ENCODE data around the gene NUDT7. TPM values are rescaled to one million over a fixed set of nuclear protein-coding genes. Genes with fewer than 3 reads are reported as not detected.

NUDT7 gene
- total RNA-seq, 2 donors from 2014 or later: 2.7 to 14.6 TPM

DNA sequence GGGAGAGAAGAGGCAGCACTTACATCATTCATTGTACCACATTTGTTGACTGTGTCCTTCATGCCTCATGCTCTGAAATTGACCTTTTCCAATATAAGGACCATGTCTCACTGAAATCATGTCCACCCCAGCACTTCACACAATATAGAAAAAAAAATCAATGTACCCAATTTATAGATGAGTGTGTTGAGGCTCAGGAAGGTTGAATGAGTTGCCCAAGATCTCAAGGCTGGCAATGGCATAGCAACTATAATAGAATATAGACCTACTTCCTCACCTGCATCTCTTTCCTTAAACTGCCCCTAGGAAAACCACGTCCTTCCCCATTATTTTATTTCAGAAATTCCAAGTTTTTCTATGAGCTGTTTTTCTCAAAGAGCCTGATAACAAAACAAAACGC lies 65.1 kb downstream of the NUDT7 start:
- TF ChIP-seq, protein P1, sequence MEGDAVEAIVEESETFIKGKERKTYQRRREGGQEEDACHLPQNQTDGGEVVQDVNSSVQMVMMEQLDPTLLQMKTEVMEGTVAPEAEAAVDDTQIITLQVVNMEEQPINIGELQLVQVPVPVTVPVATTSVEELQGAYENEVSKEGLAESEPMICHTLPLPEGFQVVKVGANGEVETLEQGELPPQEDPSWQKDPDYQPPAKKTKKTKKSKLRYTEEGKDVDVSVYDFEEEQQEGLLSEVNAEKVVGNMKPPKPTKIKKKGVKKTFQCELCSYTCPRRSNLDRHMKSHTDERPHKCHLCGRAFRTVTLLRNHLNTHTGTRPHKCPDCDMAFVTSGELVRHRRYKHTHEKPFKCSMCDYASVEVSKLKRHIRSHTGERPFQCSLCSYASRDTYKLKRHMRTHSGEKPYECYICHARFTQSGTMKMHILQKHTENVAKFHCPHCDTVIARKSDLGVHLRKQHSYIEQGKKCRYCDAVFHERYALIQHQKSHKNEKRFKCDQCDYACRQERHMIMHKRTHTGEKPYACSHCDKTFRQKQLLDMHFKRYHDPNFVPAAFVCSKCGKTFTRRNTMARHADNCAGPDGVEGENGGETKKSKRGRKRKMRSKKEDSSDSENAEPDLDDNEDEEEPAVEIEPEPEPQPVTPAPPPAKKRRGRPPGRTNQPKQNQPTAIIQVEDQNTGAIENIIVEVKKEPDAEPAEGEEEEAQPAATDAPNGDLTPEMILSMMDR (IDR thresholded peaks at IDR 0.05): no peak
- Histone ChIP-seq H3K27ac (no peak overlapping the region), H3K27me3 (replicated peaks; ENCODE audit: insufficient read depth) (no peaks in the 10 kb centered on the region), H3K4me3 (no peak overlapping the region), H3K36me3 (no peaks in the 10 kb centered on the region), H3K9me3 (no peaks in the 10 kb centered on the region), H3K4me1 (ENCODE audit: control insufficient read depth in 1 of 2, low read depth in 2 of 2) (peaks cover 2 to 21% of the 10 kb centered on the region in 2 donors)
- no peak for ATAC-seq (ENCODE audit: insufficient number of reproducible peaks, low FRiP score, low read depth)
- DNase-seq (ENCODE audit: low spot score): no peak

DNA sequence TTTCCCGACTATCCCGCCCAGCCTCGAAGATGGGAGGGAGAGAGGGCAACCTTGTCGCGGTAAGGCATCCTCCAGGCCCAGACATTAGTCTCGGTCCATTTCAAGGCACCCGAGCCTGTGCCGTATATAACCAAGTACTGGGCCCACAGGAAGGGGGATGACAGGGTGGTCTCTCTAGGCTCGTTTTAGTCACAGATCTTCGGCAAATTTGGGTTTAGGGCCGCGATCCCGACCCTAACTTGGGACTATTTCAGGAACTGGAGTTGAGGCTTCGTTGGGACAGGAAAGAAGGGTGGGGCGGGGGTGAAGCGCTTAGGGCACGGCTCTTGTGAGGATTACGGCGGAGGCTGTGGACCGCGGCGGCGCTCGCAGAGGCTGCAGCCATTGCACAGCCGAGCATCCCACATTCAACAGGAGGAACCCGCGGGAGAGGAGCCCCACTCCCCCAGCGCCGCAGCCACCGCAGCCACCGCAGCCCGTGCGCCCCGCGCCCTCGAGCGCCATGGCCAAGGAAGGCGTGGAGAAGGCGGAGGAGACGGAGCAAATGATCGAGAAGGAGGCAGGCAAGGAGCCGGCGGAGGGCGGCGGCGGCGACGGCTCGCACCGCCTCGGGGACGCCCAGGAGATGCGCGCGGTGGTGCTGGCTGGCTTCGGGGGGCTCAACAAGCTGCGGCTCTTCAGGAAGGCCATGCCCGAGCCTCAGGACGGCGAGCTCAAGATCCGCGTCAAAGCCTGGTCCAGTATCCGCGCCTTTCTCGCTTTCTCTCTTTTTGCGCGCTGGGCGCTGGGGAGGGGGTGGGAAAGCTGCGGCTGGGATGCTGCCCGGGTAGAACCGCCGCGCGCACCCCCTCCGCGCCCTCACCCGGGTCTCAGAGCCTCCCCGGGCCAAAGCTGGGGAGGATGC lies 66.1 kb downstream of the NUDT7 start, which contains the start of gene VAT1L:
VAT1L (plus strand) TSS at position 384 of the 904 bp plus-strand sequence; CDS start at position 503, 119 bp downstream.
- TF ChIP-seq, protein P1 (IDR thresholded peaks at IDR 0.05): no peak

DNA sequence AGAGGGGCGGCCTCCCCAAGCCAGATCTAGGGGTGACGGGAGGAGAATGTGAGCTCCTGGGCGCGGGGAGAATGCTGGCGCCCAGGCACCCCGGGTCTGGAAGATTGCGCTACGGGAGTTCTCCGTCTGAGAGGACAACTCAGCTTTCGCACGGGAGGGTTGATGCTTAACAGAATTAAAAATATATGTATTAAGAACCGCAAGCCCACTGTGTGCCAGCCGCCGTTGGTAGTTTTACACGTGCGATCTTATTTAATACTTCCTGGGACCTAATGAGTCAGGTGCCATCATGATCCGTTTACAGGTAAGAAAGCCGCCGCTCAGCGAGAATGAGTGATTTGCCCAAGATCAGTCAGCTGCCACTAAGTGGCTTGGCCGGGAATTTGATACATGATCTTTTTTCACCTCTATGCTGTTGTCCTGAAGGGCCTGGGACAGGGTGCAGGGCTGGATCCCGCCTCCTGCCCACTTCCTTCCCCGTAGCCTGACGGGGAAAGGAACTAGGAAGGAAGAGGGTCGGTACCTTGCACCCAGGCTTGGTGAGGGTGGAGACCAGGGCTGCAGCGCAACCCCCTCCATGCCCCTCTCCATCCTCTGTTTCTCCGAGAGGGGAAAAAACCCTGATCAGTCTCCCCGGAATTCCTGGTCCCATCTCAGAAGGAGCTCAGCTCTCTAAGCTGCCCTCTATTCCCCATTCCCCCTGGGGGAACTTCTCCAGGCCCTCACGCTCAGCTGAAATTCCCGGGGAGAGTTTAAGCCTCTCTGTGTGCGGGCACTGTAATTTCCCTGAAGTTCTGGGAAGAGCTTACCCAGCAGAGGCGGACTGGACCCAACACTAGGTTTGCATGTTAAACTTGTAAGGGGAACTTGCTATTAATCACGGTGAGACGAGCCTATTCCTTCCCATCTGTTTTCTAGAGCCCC lies 67.0 kb downstream of the NUDT7 start:
- ATAC-seq (ENCODE audit: insufficient number of reproducible peaks, low FRiP score, low read depth): no peak
- H3K27me3 ChIP-seq (replicated peaks; ENCODE audit: insufficient read depth): no peaks in the 10 kb centered on the region

More for the DNA sequence above, 66.1 kb downstream of the NUDT7 start, which contains the start of gene VAT1L:
- Histone ChIP-seq H3K4me1 (ENCODE audit: control insufficient read depth in 1 of 2, low read depth in 2 of 2) (peaks cover 2 to 21% of the 10 kb centered on the region in 2 donors), H3K36me3 (no peaks in the 10 kb centered on the region), H3K27me3 (replicated peaks; ENCODE audit: insufficient read depth) (no peaks in the 10 kb centered on the region), H3K4me3 (peak within 1 kb of the TSS; percentile 85), H3K27ac (no peak within 1 kb of the TSS), H3K9me3 (no peaks in the 10 kb centered on the region)
- DNase-seq (ENCODE audit: low spot score) (no peak), ATAC-seq (ENCODE audit: insufficient number of reproducible peaks, low FRiP score, low read depth) (no peak)

DNA sequence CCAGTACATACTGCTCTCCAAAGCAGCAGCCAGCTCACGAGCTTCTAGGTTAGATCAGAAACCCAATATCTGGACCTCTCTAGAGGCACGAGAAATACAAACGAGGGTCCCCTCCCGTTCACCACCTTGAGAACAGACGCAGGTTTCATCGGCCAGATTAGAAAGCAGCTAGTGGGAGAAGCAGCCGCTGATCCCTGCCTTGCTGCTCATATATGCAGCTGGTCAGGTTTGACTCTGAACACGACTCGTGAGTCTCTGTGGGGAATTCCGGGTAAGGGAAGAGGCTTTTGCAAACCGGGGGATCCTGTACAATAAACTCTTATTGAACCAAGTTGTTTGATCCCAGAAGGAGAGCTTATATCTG lies 67.7 kb downstream of the NUDT7 start:
- DNase-seq (ENCODE audit: low spot score) (no peak), ATAC-seq (ENCODE audit: insufficient number of reproducible peaks, low FRiP score, low read depth) (no peak)
- TF ChIP-seq, protein P1 (IDR thresholded peaks at IDR 0.05): no peak
- H3K27ac ChIP-seq: no peak overlapping the region
- no peaks in the 10 kb centered on the region for H3K27me3 ChIP-seq (replicated peaks; ENCODE audit: insufficient read depth)
- H3K9me3 ChIP-seq: no peaks in the 10 kb centered on the region
- peak overlapping the region; percentile 85 for H3K4me3 ChIP-seq
- peaks cover 2 to 21% of the 10 kb centered on the region in 2 donors for H3K4me1 ChIP-seq (ENCODE audit: control insufficient read depth in 1 of 2, low read depth in 2 of 2)
- no peaks in the 10 kb centered on the region for H3K36me3 ChIP-seq

More for the DNA sequence above, 67.0 kb downstream of the NUDT7 start:
- DNase-seq (ENCODE audit: low spot score): no peak
- TF ChIP-seq, protein P1 (IDR thresholded peaks at IDR 0.05): no peak
- Histone ChIP-seq H3K9me3 (no peaks in the 10 kb centered on the region), H3K4me3 (peak overlapping the region; percentile 85), H3K36me3 (no peaks in the 10 kb centered on the region), H3K4me1 (ENCODE audit: control insufficient read depth in 1 of 2, low read depth in 2 of 2) (peaks cover 2 to 21% of the 10 kb centered on the region in 2 donors), H3K27ac (no peak overlapping the region)

DNA sequence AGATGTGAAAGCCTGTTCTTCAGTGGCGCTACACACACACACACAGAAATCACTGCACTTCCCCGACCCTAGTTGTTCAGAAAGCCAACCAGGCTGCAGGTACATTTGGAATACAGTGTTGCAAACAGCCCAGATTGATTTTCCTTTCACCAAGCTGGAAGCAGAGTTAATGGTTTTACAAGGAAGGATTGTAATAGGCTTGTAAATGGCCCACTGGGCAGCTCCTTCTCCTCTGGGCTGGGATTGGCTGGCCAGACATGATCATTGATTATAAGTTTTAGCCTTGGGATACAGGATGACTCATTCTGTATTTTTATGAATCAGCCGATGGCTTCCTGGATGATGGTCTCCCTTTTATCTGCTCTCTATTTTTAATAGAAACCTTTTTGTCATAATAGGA lies 68.6 kb downstream of the NUDT7 start:
- TF ChIP-seq, protein P1 (IDR thresholded peaks at IDR 0.05): no peak
- H3K27ac ChIP-seq: no peak overlapping the region
- H3K4me1 ChIP-seq (ENCODE audit: control insufficient read depth in 1 of 2, low read depth in 2 of 2): peaks cover 2 to 21% of the 10 kb centered on the region in 2 donors
- no peaks in the 10 kb centered on the region for H3K27me3 ChIP-seq (replicated peaks; ENCODE audit: insufficient read depth)
- DNase-seq (ENCODE audit: low spot score) (no peak), ATAC-seq (ENCODE audit: insufficient number of reproducible peaks, low FRiP score, low read depth) (no peak)
- H3K9me3 ChIP-seq: no peaks in the 10 kb centered on the region
- no peak overlapping the region for H3K4me3 ChIP-seq
- no peaks in the 10 kb centered on the region for H3K36me3 ChIP-seq

Data from thoracic aorta (tissue), 2 donors.